Measurements from ENCODE around the gene GUCY1A1.

The GUCY1A1 gene

DNA sequence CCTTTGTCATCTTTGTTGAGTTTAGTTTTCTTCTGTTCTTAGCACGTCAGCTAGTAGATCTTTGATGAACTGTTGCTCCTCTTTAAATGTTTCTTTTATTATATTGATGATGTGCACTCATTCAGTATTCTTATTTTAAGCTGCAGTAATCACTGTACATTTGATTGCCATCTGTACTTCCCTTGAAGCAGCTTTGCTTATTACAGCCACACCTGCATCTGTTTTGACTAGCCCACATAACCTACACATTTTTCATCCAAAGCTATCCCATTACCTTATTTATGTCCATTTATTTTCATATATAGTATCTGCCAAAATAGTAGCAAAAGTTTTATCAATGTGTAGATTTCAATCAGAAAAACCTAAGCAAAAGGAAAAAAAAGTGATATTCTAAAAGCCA is 68.3 kb downstream of the GUCY1A1 start:
- Histone ChIP-seq H4K20me1 (no peaks in the 10 kb centered on the region), H3K36me3 (no peaks in the 10 kb centered on the region), H3K4me2 (no peak overlapping the region), H3K9me3 (replicated peaks in 1 of 11) (no peaks in the 10 kb centered on the region), H3K27me3 (no peaks in the 10 kb centered on the region), H3K4me1 (no peaks in the 10 kb centered on the region), H3K4me3 (no peak overlapping the region), H3K9ac (no peak overlapping the region), H3K27ac (no peak overlapping the region)
- TF ChIP-seq Cebpa-rat (IDR thresholded peaks at IDR 0.05) = no peak

DNA sequence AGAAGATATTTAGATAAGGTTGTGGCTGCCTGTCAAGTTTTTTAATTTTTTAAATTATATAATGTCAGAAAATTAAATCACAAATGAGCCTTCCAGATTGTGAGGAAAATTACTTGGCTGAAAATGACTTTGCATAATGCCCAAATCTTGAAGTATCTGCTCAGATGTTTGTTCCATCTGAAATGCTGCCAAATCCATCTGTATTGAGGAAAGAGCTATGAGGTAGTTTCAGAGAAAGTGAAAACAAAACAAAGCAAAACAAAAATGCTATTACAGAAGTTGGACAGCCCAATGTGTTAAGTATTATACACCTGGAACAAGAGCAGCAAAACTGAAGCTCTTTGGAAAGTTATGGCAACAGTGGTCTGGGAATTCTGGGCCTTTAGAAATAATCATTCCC is 68.8 kb downstream of the GUCY1A1 start:
- TF ChIP-seq Cebpa-rat (IDR thresholded peaks at IDR 0.05) = no peak
- no peaks in the 10 kb centered on the region for H3K4me1 ChIP-seq
- no peak overlapping the region for H3K27ac ChIP-seq
- H3K4me3 ChIP-seq = no peak overlapping the region
- H4K20me1 ChIP-seq = no peaks in the 10 kb centered on the region
- no peak overlapping the region for H3K9ac ChIP-seq
- no peaks in the 10 kb centered on the region for H3K27me3 ChIP-seq
- no peak overlapping the region for H3K4me2 ChIP-seq
- H3K36me3 ChIP-seq = no peaks in the 10 kb centered on the region
- H3K9me3 ChIP-seq (replicated peaks in 1 of 11) = no peaks in the 10 kb centered on the region

DNA sequence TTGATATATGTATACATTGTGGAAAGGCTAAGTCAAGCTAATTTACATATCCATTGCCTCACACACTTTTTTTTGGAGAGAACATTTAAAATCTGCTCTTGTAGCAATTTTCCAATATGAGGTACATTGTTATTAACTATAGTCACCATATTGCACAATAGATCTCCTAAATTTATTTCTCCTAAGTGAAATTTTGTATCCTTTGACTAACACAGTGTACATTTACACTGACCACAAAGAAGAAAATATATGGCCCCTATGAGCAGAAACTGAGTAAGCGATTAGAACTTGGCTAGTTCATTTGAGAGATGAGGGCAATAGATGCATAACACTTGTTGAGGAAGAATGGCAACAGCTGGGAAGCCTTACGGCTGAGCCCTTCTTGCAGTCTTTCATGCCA is 71.9 kb downstream of the GUCY1A1 start:
- H3K36me3 ChIP-seq = no peaks in the 10 kb centered on the region
- no peaks in the 10 kb centered on the region for H3K4me1 ChIP-seq
- H3K4me3 ChIP-seq = no peak overlapping the region
- H3K27ac ChIP-seq = no peak overlapping the region
- TF ChIP-seq Cebpa-rat (IDR thresholded peaks at IDR 0.05) = no peak
- H3K9me3 ChIP-seq (replicated peaks in 1 of 11) = no peaks in the 10 kb centered on the region
- no peak overlapping the region for H3K9ac ChIP-seq
- no peaks in the 10 kb centered on the region for H3K27me3 ChIP-seq
- H3K4me2 ChIP-seq = no peak overlapping the region
- H4K20me1 ChIP-seq = no peaks in the 10 kb centered on the region

DNA sequence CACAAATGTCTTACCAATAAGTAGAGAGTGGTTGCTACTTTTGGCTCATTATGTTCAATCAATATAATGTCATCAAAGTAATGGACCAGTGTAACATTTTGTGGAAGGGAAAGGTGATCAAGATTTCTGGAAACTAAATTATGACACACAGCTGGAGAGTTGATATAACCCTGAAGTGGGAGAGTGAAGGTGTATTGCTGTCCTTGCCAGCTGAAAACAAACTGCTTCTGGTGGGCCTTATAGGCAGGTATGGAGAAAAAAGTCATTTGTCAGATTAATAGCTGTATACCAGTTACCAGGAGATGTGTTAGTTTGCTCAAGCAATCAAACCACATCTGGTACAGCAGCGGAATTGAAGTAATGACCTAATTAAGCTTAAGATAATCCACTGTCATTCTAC is 74.9 kb downstream of the GUCY1A1 start:
- Histone ChIP-seq H3K4me2 (no peak overlapping the region), H3K27ac (no peak overlapping the region), H3K4me1 (no peaks in the 10 kb centered on the region), H3K27me3 (no peaks in the 10 kb centered on the region), H3K9ac (no peak overlapping the region), H3K9me3 (replicated peaks in 1 of 11) (no peaks in the 10 kb centered on the region), H3K4me3 (no peak overlapping the region), H3K36me3 (no peaks in the 10 kb centered on the region), H4K20me1 (no peaks in the 10 kb centered on the region)
- TF ChIP-seq Cebpa-rat (IDR thresholded peaks at IDR 0.05) = no peak

DNA sequence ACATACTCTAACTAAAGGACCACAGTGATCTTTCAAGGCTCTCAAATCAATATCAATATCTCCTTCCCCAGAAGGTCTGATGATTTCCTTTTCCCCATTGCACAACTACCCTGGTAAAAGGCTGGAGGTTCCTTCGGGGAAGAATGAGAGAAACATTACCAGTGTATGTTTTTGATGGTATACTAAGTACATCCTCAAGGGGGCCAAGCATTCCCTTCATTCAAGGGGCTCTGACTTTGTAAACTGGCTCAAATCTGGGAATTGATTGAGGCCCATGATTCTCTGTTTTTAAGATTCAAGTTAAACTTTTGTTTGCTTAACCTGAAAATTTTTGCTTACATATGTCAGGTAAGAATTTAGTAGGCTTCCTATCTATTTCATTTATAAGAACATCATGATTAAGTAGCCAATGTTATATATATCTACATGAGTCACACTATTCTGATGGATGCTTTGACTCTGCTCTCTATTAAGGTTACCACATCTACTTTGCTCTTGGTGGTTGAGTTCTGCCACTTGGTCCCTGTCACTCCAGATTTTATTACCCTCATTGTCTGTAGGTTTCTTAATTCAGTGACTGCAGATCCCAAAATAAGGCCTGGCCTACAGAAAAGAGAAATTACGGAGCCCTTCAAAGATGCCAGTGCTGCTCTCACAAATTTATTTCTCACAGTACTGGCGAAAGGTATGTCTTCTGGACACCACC is 75.8 kb downstream of the GUCY1A1 start:
- Histone ChIP-seq H3K36me3 (no peaks in the 10 kb centered on the region), H3K9ac (no peak overlapping the region), H4K20me1 (no peaks in the 10 kb centered on the region), H3K27me3 (no peaks in the 10 kb centered on the region), H3K4me2 (no peak overlapping the region), H3K4me1 (no peaks in the 10 kb centered on the region), H3K9me3 (replicated peaks in 1 of 11) (no peaks in the 10 kb centered on the region), H3K4me3 (no peak overlapping the region), H3K27ac (no peak overlapping the region)
- no peak for TF ChIP-seq Cebpa-rat (IDR thresholded peaks at IDR 0.05)

DNA sequence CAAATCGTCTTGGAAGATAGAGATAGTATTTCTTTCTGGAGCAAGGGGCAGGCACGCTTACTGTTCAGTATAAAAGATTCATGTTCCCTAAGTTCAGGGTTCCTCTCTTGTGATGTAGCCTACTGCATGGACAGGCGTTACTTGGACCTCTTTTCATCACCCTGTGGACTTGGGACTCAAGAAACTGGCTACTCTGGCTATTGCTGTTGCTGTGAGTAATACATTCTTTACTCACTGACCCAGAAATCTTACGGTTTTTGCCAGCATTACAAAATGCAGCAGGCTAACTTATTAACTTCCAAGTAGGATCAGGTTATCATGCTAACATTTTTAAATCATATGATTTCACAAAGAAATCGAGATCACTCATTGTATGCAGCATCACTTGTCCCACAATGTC is 79.3 kb downstream of the GUCY1A1 start:
- Histone ChIP-seq H3K9me3 (replicated peaks in 1 of 11) (no peaks in the 10 kb centered on the region), H3K4me2 (no peak overlapping the region), H3K36me3 (no peaks in the 10 kb centered on the region), H3K27ac (no peak overlapping the region), H3K4me3 (no peak overlapping the region), H3K4me1 (no peaks in the 10 kb centered on the region), H3K27me3 (no peaks in the 10 kb centered on the region), H3K9ac (no peak overlapping the region), H4K20me1 (no peaks in the 10 kb centered on the region)
- no peak for TF ChIP-seq Cebpa-rat (IDR thresholded peaks at IDR 0.05)

DNA sequence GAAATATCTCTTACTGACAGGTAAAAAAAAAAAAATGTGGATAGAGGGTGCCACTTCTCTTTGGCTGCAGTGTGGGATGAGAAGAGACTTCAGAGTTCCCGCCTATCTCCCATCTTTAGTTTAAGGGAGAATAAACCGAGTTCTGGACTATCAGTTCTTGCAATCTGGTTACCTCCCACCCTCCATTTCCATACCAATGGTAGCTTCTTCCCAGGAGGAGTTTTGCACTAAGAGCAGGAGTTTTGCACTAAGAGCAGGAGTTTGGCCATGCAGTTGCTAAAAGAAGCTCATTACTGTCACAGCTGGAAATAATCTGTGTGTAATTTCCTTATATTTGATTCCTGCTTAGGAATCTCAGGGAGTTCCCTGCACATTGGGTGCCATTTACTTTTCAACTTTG is 81.4 kb downstream of the GUCY1A1 start:
- Histone ChIP-seq H3K27ac (no peak overlapping the region), H3K4me2 (no peak overlapping the region), H3K9me3 (replicated peaks in 1 of 11) (no peaks in the 10 kb centered on the region), H3K36me3 (no peaks in the 10 kb centered on the region), H3K9ac (no peak overlapping the region), H3K4me3 (no peak overlapping the region), H3K27me3 (no peaks in the 10 kb centered on the region), H4K20me1 (no peaks in the 10 kb centered on the region), H3K4me1 (no peaks in the 10 kb centered on the region)
- no peak for TF ChIP-seq Cebpa-rat (IDR thresholded peaks at IDR 0.05)

DNA sequence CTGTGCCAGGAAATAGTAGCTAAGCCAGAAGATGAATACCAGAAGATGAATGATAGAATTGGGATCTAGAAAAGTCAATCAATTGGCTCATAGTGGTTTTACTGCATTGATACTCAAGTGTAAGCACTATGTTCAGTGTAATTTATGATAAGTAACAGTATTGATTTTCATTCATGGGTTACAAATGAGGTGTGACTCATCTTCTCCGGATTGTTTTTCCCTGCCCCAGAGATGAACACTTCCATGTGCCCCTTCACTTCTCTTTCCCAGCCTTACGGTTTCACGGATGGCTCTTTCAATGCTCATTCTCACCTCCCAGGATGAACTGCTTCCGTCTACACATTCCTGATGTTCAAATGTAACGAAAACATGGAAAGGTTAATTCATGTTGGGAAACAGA is 82.4 kb downstream of the GUCY1A1 start:
- H3K9me3 ChIP-seq (replicated peaks in 1 of 11) = no peaks in the 10 kb centered on the region
- no peak overlapping the region for H3K9ac ChIP-seq
- no peaks in the 10 kb centered on the region for H3K36me3 ChIP-seq
- H3K4me3 ChIP-seq = no peak overlapping the region
- no peak for TF ChIP-seq Cebpa-rat (IDR thresholded peaks at IDR 0.05)
- no peak overlapping the region for H3K27ac ChIP-seq
- H4K20me1 ChIP-seq = no peaks in the 10 kb centered on the region
- no peaks in the 10 kb centered on the region for H3K27me3 ChIP-seq
- H3K4me2 ChIP-seq = no peak overlapping the region
- no peaks in the 10 kb centered on the region for H3K4me1 ChIP-seq

DNA sequence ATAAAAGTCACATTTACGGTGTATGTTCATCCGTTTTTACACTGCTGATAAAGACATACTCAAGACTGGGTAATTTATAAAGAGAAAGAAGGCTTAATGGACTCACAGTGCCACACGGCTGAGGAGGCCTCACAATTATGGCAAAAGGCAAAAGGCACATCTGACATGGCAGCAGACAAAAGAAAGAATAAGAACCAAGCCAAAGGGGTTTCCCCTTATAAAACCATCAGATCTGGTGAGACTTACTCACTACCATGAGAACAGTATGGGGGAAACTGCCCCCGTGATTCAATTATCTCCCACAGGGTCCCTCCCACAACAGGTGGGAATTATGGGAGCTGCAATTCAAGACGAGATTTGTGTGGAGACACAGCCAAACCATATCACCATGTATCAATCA is 84.9 kb downstream of the GUCY1A1 start:
- Histone ChIP-seq H3K4me3 (no peak overlapping the region), H3K4me2 (no peak overlapping the region), H3K9me3 (replicated peaks in 1 of 11) (no peaks in the 10 kb centered on the region), H3K27ac (no peak overlapping the region), H3K9ac (no peak overlapping the region), H4K20me1 (no peaks in the 10 kb centered on the region), H3K4me1 (no peaks in the 10 kb centered on the region), H3K27me3 (no peaks in the 10 kb centered on the region), H3K36me3 (no peaks in the 10 kb centered on the region)
- TF ChIP-seq Cebpa-rat (IDR thresholded peaks at IDR 0.05) = no peak

DNA sequence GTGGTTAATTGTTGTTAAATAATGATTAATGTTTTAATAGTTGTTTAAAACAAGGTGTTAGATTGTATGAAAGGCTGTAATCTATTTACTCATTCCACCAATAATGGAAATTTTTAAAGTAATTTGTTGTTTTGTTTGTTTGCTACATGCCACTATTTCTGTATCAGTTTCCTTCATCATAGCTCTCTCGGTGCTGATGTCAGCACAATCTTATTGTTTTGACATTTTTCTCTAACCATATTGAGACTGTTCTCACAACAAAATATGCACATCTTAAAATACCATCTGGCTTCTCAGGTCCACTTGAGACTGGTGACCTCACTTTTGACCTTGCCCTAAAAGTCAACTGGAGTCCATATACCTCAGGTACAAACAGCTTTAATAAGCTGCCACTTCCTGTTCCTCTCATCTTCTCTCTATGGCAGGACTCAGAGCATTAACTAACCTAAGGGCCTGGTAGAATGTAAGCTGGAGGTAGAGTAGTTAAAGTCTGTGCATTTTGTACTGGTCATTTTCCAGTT is 91.2 kb downstream of the GUCY1A1 start:
- Histone ChIP-seq H3K27ac (no peak overlapping the region), H3K4me2 (0 out of 22 replicates have a peak overlapping the region, but pooled peaks of 1 of the 11 experiments have one; percentile 100), H3K4me1 (peaks cover 0 to 17% (median 6%) of the 10 kb centered on the region in 10 experiments; a peak in 9 of 20 replicates), H3K36me3 (no peaks in the 10 kb centered on the region), H3K4me3 (no peak overlapping the region), H3K27me3 (peaks cover 16 to 29% (median 26%) of the 10 kb centered on the region in 11 experiments), H4K20me1 (no peaks in the 10 kb centered on the region), H3K9ac (no peak overlapping the region), H3K9me3 (replicated peaks in 1 of 11) (no peaks in the 10 kb centered on the region)
- no peak for TF ChIP-seq Cebpa-rat (IDR thresholded peaks at IDR 0.05)
